ENCODE measurements around the gene DMD.
"Not testable (repeated sequence)": the region's sequence is repeated elsewhere in the genome, so short reads cannot be mapped to it uniquely, and the experiment has no call there.

Gene DMD

GRCh38 chrX:33211356-33212260, at the start of gene DMD:
DMD (minus strand) TSS chrX:33211549; CDS start chrX:33211312, 237 bp downstream.
- no peak for DNase-seq (ENCODE audit: low spot score)

GRCh38 chrX:33252306-33252825, 41.0 kb upstream of the DMD start:
- no peak for DNase-seq (ENCODE audit: low spot score)

GRCh38 chrX:33218819-33219218, 7.5 kb upstream of the DMD start:
- no peak for DNase-seq (ENCODE audit: low spot score)

- DNase-seq (ENCODE audit: low spot score): no peak
Observed at GRCh38 chrX:33210156-33210555, 1.2 kb downstream of the DMD start.

GRCh38 chrX:33207056-33207455, 4.3 kb downstream of the DMD start:
- DNase-seq (ENCODE audit: low spot score): no peak

GRCh38 chrX:33205321-33205720, 6.0 kb downstream of the DMD start:
- no peak for DNase-seq (ENCODE audit: low spot score)

- no peak for DNase-seq (ENCODE audit: low spot score)
Observed at GRCh38 chrX:33204889-33205288, 6.5 kb downstream of the DMD start.

- DNase-seq (ENCODE audit: low spot score): no peak
Observed at GRCh38 chrX:33198561-33199279, 12.6 kb downstream of the DMD start.

- no peak for DNase-seq (ENCODE audit: low spot score)
Observed at GRCh38 chrX:33195698-33196097, 15.7 kb downstream of the DMD start.

DNA sequence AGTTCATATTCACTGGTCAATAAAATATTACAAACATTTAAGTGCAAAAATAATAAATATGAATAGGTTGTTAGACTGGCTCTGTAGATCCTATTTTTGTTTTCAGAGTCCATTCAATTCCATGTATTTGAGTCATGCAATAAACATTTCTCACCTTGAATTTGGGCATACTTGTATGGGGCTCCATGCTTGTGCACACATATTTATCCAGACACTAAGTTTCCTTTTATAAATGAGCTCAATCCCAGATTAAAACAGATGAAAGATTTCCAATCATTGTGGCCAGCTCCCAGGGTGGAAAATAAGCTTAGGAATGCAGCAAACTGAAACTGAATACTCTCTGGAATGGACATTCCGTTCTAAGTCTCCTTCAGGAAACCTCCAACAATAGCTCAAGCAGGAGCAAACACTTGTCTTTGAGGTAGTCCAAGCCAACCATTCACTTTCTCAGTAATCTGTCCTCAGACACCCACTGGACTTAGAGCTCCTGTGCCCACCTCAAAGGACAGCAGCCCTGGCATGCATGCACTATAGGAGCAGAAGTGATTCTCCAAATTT, 16.4 kb downstream of the DMD start:
- no peak for DNase-seq (ENCODE audit: low spot score)

- DNase-seq (ENCODE audit: low spot score): no peak
Observed at GRCh38 chrX:33194289-33194688, 17.1 kb downstream of the DMD start.

DNA sequence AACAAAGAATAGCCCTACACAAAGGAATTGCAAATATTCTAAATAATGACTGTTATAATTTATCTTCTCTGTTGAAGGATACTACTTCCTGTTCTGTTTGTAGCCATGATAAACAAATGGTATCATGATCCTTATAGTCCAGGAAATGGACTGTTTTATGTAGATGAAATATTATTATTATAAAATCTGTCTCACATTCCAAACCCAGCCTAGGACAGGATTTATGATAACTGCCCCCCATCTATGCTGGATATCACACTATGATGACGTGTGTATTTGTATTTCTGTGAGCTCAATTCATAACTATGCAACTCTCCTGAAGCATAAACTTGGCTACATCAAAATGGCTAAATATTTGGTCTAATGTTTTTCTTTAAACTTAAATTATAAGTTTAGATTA, 21.3 kb downstream of the DMD start:
- no peak for DNase-seq (ENCODE audit: low spot score)

GRCh38 chrX:33188881-33189280, 22.5 kb downstream of the DMD start:
- DNase-seq (ENCODE audit: low spot score): no peak

- DNase-seq (ENCODE audit: low spot score): no peak
Observed at GRCh38 chrX:33188286-33188685, 23.1 kb downstream of the DMD start.

DNA sequence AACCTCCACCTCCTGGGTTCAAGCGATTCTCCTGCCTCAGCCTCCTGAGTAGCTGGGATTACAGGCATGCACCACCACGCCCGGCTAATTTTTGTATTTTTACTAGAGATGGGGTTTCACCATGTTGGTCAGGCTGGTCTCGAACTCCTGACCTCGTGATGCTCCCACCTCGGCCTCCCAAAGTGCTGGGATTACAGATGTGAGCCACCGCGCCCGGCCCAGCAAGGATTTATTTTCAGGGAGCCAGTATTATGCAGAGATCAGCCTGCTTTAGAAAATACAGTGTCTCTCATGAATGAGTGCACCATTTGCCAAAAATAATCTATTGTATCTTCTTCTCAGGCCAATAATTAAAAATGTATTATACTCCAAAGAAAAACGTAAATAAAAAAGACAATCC, 26.5 kb downstream of the DMD start:
- DNase-seq (ENCODE audit: low spot score): not testable (repeated sequence)

- DNase-seq (ENCODE audit: low spot score): no peak
Observed at GRCh38 chrX:33183361-33183760, 28.0 kb downstream of the DMD start.

DNA sequence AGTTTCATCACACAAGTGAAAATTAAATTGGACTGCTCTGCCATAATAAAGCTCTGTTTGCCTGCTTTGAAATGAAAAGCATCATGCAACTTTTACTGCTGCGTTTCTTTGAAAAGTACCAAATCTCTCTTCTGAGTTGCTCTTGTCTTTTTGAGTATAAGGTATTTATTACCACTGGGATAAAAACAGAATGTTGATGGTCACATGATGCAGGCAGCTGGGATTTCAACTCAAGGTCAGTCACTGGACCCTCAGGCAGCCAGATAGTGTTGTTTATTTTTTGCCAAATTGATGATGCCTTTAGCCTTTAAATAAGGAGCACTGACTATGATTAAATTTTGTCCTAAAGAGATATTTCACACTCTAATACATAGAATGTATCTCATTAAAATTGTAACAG, 32.7 kb downstream of the DMD start:
- DNase-seq (ENCODE audit: low spot score): no peak

- DNase-seq (ENCODE audit: low spot score): no peak
Observed at GRCh38 chrX:33178218-33178617, 33.1 kb downstream of the DMD start.

DNA sequence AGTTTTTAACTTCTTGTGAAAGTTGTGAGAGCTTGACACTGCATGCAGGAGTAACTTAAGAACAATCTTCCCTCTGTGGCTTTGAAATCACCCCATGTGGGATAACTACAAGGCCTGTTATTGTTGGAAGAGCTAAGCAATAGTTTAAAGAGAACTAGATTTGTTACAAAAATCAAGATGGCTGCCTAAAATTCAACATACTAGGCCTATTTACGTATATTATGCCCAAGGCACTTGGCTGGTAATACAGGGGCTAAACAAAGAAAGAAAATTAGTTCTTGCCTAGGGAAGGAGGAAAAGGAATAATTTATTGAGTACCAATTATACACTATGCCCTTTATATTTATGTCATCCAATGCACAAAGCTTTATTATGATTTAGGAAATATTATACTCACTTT, 36.1 kb downstream of the DMD start:
- no peak for DNase-seq (ENCODE audit: low spot score)

GRCh38 chrX:33171041-33171440, 40.3 kb downstream of the DMD start:
- DNase-seq (ENCODE audit: low spot score): no peak

DNA sequence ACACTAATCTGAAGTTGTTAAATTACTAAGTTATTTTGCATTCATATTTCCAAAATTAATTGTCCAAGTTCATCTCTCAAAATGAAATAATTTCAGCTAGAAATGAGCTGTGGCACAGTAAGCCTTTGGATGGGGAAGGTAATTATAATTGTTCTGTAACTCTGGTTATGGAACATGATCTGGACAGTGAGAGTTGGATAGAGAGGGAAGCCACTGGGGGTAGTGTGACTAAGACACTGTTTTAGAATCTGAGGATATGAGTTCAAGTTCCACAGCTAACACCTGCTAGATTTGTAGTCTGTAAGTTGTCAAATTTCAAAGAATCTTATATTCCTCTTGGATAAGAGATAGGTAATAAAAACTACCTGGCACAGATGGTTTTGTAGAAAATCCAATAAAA, 49.5 kb downstream of the DMD start:
- DNase-seq (ENCODE audit: low spot score): no peak

GRCh38 chrX:33160273-33160672, 51.1 kb downstream of the DMD start:
- no peak for DNase-seq (ENCODE audit: low spot score)

Measured in hematopoietic multipotent progenitor cell treated with erythropoietin and hydrocortisone succinate and interleukin-3 and kit ligand, for 15 days (in vitro differentiated cells).